SHP77 treated with DMSO at 0.1 percent for 48 hours (cell line): Measurements from ENCODE around the gene STMP1.

Source experiments
- DNase-seq: peaks from one replicate; lab custom pipeline; 2025; lab: John Stamatoyannopoulos, UW

Gene STMP1

GRCh38 chr7:135721198-135721820 is 59.0 kb downstream of the STMP1 start:
- DNase-seq = no peak

GRCh38 chr7:135723411-135723810 is 61.1 kb downstream of the STMP1 start:
- DNase-seq = no peak
